GM23248 (cell line): ENCODE data around the gene RAB3C.

Experiments used
- EZH2 ChIP-seq: fragments of 200-600 bp; sonication (generic); IDR thresholded peaks from 2 replicates; pipeline ENCODE4 v1.6.1; 2018; ENCODE audit warnings: antibody characterized with exemption, mild to moderate bottlenecking; ENCODE audit not compliant: insufficient read depth, poor library complexity, severe bottlenecking
- EZH2phosphoT487 ChIP-seq: fragments of 200-600 bp; sonication (generic); IDR thresholded peaks from 2 replicates; pipeline ENCODE4 v1.6.1; 2018; ENCODE audit warnings: antibody characterized with exemption, moderate library complexity, mild to moderate bottlenecking, low read depth; ENCODE audit not compliant: insufficient read depth

- TF ChIP-seq EZH2 (no peak), EZH2phosphoT487 (no peak)
These were observed 664 bp upstream of the RAB3C start for GRCh38 chr5:58582019-58582802.
